ENCODE measurements around the gene LYST.

DNA sequence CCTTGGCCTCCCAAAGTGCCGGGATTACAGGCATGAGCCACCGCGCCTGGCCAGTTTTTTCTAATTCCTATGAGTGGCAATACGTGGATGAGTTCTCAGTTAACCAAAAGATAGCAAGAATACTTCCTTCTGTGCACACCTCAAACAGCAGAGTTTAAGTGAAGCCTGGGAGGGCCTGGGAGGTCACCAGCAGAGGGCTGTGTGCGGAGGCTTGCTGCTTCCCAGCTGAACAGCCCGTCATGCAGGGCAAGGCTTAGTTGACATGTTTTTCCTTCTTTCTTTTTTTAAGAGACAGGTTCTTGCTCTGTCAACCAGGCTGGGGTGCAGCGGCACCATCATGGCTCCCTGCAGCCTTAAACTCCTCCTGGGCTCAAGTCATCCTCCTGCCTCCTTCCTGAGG is 234.9 kb downstream of the LYST start:
- TF ChIP-seq TARDBP (IDR thresholded peaks at IDR 0.05) (no peak), FOXA1 (IDR thresholded peaks at IDR 0.05) (no peak), BHLHE40 (IDR thresholded peaks at IDR 0.05; ENCODE audit: borderline replicate concordance) (no peak), ZNF384 (IDR thresholded peaks at IDR 0.05) (no peak)
- TF ChIP-seq, protein P1, sequence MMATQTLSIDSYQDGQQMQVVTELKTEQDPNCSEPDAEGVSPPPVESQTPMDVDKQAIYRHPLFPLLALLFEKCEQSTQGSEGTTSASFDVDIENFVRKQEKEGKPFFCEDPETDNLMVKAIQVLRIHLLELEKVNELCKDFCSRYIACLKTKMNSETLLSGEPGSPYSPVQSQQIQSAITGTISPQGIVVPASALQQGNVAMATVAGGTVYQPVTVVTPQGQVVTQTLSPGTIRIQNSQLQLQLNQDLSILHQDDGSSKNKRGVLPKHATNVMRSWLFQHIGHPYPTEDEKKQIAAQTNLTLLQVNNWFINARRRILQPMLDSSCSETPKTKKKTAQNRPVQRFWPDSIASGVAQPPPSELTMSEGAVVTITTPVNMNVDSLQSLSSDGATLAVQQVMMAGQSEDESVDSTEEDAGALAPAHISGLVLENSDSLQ (IDR thresholded peaks at IDR 0.05), result no peak
